NCI-H510A (cell line): ENCODE data around the gene SF3B1.
"Not testable (repeated sequence)": the region's sequence is repeated elsewhere in the genome, so short reads cannot be mapped to it uniquely, and the experiment has no call there.

ENCODE experiments used
- DNase-seq: peaks from one replicate; lab custom pipeline; 2025; lab: John Stamatoyannopoulos, UW

SF3B1 gene

GRCh38 chr2:197433780-197434438 is 919 bp downstream of the SF3B1 start:
- no peak for DNase-seq

DNA sequence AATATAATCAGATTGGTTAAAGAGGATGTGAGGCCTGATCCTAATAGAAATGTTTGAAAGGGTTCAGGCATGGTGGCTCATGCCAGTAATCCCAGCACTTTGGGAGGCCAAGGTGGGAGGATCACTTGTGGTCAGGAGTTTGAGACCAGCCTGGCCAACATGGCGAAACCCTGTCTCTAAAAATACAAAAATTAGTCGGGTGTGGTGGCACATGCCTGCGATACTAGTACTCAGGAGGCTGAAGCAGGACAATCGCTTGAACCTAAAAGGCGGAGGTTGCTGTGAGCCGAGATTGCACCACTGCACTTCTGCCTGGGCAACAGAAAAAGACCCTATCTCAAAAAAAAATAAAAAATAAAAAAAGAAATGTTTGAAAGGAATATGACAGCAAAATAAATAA is 2.3 kb downstream of the SF3B1 start:
- DNase-seq = not testable (repeated sequence)

GRCh38 chr2:197431858-197432257 is 3.0 kb downstream of the SF3B1 start:
- DNase-seq = no peak

DNA sequence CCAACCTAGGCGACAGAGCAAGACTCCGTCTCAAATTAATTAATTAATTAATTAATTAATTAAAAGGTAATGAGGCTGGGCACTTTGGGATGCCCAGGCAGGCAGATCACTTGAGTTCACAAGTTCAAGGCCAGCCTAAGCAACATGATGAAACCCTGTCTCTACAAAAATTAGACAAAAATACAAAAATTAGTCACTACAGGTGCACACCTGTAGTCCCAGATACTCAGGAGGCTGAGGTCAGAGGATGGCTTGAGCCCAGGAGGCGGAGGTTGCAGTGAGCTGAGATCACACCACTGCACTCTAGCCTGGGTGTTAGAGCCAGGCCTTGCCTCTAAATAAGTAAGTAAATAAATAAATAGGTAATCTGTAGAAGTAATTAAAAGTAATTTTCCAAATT is 6.8 kb downstream of the SF3B1 start:
- no peak for DNase-seq

GRCh38 chr2:197426723-197427603 is 7.9 kb downstream of the SF3B1 start:
- no peak for DNase-seq

DNA sequence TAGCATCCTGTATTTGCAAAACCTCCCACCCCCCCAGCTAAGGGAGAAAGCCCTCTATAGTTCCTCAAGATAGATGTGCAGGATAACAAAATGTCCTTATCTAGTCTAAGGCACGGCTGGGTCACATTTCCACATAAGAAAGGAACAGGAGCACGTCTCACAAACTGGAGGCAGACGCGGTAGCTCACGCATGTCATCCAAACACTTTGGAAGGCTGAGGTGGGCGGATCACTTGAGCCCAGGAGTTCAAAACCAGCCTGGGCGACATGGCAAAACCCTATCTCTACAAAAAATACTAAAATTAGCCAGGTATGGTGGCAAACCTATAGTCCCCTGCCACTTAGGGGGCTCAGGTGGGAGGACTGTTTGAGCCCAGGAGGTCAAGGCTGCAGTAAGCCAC is 9.3 kb downstream of the SF3B1 start:
- no peak for DNase-seq

DNA sequence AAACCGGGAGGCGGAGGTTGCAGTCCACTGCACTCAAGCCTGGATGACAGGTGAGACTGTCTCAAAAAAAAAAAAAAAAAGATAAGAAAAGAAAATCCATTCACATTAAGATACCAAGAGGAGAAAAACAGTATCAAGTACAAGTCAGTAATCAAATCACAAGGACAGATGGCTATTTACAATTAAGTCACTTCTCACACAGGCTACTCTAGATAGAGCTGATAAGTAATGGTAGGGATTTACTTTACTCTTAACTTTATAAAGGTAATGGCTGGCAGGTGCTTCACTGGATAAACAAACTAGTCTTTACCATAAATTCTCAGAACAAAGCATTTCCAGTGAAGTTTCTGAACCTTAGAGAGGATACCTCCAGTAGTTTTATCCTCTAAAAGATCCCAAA is 11.5 kb downstream of the SF3B1 start:
- no peak for DNase-seq

DNA sequence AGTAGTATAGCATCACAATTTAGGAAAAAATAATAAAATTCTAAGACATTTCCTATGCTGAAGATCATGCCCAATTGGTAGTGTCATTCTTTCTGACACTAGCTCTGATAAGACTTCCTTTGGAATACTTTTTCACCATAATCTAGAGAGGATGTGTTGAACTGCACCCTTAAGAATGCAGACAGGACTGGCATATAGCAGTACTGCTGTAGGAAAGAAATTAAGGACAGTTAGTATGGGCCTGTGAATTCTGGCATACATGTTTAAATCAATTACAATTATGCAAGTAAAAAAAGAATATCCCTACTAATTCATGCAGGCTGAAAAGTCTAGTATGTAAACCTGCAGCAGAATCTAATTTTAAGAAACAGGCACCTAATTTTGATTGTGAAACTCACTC is 15.4 kb downstream of the SF3B1 start:
- no peak for DNase-seq

DNA sequence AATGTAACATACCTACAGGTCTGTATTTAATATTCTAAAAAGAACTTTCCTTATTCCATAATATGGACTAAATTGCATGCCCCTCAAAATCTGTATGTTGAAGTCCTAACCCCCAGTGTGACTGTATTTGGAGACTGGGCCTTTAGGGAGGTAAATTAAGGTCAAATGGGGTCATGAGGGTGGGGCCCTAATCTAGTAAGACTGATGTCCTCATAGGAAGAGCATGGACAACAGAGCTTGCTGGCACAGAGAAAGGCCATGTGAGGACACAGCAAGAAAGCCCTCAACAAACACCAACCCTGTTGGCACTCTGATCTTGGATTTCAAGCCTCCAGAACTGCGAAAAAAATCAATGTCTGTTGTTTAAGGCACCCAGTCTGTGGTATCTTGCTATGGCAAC is 18.6 kb downstream of the SF3B1 start:
- no peak for DNase-seq

DNA sequence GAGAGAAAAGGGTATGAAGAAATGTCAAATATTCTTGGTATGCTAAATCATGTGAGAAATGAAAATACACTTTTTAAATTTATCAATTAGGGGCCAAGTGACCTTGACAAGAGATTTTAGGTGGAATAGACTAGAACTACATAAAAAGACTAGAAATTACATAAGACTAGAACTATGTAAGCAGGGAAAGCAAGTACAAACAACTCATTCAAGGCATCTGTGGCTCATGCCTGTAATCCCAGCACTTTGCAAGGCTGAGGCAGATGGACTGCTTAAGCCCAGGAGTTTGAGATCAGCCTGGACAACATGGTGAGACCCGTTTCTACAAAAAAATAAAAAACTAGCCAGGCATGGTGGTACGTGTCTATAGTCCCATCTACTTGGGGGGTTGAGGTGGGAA is 20.3 kb downstream of the SF3B1 start:
- no peak for DNase-seq

DNA sequence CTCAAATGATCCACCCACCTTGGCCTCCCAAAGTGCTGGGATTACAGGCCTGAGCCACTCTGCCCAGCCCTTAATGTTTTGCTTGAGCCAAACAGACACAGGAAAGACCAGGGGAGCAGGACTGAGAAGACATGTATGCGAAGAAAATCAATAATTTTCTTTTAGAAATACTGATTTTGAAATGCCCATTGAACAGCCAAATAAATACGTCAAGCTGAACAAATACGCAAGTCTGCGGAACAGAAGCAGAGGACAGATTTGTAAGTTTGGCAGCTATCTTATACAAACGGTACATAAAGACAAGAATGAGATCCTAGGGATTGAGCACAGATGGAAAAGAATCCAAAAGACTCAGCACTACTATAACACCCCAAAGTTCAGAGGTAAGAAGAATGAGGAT is 20.8 kb downstream of the SF3B1 start:
- no peak for DNase-seq

DNA sequence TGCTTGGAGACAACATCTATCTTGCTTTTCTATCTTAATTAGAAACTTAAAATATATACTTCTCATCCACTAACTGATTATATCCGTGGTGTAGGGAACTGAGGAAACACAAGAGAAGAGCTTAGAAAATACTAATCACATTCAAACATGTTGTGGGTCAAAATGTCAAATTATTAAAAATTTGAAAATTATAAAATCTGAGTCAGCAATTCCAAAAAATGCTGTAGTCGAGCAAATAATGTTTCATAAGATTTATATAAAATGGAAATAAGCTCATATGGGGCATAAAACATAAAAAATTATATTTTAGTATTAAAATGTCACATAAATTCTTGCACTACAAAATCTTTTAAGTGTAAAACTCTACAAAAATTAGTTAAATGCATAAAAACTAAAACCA is 29.2 kb downstream of the SF3B1 start:
- DNase-seq = no peak

GRCh38 chr2:197399887-197400540 is 34.8 kb downstream of the SF3B1 start:
- no peak for DNase-seq

DNA sequence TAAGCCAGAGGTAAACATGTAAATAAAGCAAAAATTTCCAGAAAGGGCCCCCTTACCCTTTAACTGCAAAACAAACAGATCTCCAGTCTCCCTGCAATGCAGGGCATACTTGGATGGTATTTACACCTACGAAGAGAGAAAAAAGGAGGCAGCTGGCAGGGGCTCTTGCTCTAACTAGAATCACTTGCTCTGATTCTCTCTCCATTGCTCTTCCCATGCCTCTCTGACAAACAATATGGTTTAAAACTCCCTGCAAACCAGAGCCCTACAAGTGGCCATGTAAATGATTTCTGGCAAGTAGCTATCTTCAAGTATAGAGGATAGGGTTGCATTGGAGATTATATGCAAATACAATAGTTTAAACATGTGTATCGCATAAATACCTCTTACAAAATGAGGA is 35.9 kb downstream of the SF3B1 start:
- no peak for DNase-seq

DNA sequence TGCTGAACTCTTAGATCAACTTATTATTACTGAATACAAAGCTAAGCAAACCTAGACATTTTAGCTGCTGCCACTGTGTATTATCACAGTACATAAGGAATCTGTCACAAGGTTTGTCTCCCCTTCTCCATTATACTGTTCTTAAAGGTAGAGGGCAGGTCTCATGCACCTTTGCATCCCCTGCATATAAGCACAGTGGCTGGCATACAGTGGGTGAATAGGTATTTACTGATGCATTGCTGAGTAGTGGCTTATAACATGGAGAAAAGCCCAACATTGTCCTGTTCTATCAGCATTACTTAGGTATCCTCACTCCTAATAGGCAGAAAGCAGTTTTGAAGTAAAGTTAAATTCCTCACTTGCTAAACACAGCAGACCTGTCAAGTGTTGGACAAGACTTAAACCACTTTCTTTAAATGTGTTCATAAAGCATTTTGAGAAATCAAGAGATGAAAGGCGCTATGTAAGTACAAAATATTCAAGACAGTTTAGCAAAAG is 43.6 kb downstream of the SF3B1 start:
- DNase-seq = no peak

DNA sequence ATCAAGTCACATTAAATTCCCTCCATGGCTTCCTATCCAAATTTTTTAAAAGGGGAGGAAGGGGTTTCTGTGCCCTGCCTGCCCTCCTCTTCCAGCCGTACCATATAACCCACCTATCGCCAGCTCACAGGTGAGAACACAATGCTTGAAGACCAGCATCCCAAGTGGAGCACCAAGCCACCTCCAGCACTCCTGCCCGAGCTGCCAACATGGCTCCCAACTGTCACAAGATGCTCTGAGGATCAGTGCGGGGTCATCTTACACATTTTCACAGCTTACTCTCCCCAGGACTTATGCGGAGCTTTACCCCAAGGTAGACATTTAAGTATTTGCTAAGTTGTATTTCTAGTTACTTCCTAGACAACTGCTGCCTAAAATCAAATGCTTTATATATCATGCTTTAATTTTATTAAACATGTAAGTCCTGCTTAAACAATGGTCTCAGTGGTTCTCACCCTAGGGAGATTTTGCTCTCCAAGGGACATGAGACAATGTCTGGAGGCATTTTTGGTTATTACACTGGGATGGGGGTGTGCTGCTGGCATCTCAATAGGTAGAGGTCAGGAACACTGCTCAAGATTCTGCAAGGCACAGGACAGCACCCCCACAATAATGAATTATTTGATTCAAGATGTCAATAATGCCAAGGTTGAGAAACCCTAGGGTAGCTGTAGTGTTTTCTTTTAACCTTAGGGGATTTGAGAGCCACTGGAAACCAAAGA is 45.8 kb downstream of the SF3B1 start:
- DNase-seq = no peak

DNA sequence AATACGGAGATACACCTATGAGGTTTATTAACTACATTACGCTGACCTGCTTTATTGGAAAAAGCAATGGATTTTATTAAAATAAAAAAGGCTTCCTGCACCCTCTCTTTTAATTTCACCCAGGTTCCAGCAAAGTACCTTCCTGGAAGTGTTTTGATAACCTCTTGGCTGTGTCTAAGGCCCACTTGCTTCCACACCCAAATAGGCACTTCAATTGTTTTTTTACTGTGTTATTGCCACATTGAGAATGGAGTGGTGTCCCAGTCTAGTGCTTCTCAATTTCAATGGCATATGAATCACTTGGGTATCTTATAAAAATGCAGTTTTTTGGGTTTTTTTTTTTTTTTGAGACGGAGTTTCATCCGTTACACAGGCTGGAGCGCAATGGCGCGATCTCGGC is 47.6 kb downstream of the SF3B1 start:
- DNase-seq = no peak

GRCh38 chr2:197386242-197386641 is 48.6 kb downstream of the SF3B1 start:
- no peak for DNase-seq

- DNase-seq = no peak
These were observed 51.0 kb downstream of the SF3B1 start for GRCh38 chr2:197383825-197384224.

- DNase-seq = no peak
These were observed 53.2 kb downstream of the SF3B1 start for GRCh38 chr2:197381641-197382040.

GRCh38 chr2:197379918-197380309 is 54.9 kb downstream of the SF3B1 start:
- not testable (repeated sequence) for DNase-seq

DNA sequence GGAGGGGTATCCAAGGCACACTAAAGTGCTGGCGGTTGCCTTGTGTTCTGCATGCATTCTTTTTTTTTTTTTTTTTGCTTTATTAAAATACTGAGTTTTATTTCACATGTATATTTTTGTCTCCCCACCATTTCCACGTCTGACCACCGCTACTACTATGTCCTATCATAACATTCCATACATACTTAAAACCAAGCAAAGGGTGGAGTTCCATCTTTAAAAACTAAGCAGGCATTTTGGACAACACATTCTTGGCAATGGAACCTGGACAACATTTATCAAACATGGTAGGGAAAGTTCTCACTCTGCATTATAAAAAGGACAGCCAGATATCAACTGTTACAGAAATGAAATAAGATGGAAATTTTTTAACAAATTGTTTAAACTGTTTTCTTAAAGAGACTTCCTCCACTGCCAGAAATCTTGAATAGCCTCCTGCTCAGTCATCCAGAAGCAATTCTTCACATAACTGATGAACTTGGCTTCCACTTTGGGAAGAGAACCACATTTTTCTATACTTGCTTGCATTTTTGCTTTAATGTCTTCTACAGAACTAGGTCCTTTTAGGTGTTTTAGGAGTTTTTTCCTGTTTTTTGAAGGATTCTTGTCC is 55.4 kb downstream of the SF3B1 start:
- DNase-seq = not testable (repeated sequence)
